Glutamatergic neuron (in vitro differentiated cells): ENCODE measurements around the gene MYH7B. TPM values are rescaled to one million over a fixed set of nuclear protein-coding genes. Genes with fewer than 3 reads are reported as not detected.

ENCODE experiments used
- DNase-seq: peaks from one replicate; pipeline ENCODE4 v3.0.0; 2022
- H3K27ac Mint-ChIP-seq: one replicate; pipeline ENCODE4 v1.8.0; 2020; ENCODE audit warnings: mild to moderate bottlenecking, mixed read lengths, inconsistent platforms; ENCODE audit not compliant: unreplicated experiment
- H3K27me3 Mint-ChIP-seq: one replicate; pipeline ENCODE4 v1.8.0; 2020; ENCODE audit warnings: mild to moderate bottlenecking, moderate library complexity, mixed read lengths, inconsistent platforms; ENCODE audit not compliant: unreplicated experiment
- H3K36me3 Mint-ChIP-seq: one replicate; pipeline ENCODE4 v1.8.0; 2020; ENCODE audit warnings: mild to moderate bottlenecking, mixed read lengths, inconsistent platforms; ENCODE audit not compliant: unreplicated experiment
- H3K4me1 Mint-ChIP-seq: one replicate; pipeline ENCODE4 v1.8.0; 2020; ENCODE audit warnings: mild to moderate bottlenecking, low read depth, mixed read lengths, inconsistent platforms; ENCODE audit not compliant: unreplicated experiment
- H3K4me3 Mint-ChIP-seq: one replicate; pipeline ENCODE4 v1.8.0; 2020; ENCODE audit warnings: mild to moderate bottlenecking, mixed read lengths, inconsistent platforms; ENCODE audit not compliant: unreplicated experiment
- H3K9me3 Mint-ChIP-seq: one replicate; pipeline ENCODE4 v1.8.0; 2020; ENCODE audit warnings: mild to moderate bottlenecking, moderate library complexity, mixed read lengths, inconsistent platforms; ENCODE audit not compliant: unreplicated experiment
- total RNA-seq: library from RNA; stranded (reverse); fragmentation: NEBNext Ultra II Directional; extraction: Animal tissue kit (Norgen Biotek cat#: 25700); gene quantifications from one replicate; pipeline ENCODE4 v1.2.1, GENCODE V29; 2021; ENCODE audit not compliant: unreplicated experiment
- TF ChIP-seq, protein P1 (sequence below): fragments of 200-600 bp; sonication (generic); IDR thresholded peaks from one replicate; pipeline ENCODE4 v1.5.0; 2021; ENCODE audit not compliant: partially characterized antibody, unreplicated experiment

Gene MYH7B
- total RNA-seq, 1 donor from 2014 or later, result 1.5 TPM

DNA sequence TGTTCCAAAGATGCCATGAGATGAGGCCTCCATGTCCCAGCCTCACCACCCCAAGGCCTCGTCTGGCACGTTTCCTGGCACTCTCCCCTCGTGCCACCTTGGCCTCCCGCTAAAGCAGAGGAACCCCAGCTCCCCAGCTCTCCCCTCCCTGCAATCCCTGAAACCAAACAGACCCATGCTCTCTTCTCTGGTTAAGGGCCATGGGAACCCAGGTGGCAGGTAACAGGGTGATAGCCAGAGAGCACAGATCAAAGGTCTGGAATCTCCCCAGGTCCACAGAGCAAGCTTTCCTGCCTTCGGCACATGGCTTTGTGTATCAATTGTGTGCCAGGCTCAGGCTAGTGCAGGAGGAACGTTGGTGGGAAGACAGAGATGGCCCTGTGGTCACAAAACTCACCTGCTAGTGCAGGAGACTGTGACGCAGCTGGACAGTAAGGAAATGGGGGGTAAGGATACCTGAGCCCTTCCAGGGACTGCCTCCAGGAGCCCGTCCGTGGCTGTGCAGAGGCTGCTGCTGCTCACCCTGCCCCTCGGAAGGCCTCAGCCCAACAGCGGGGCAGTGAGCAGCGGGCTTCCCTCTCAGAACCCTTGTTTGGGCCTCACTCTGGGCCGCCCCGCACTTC, 39.0 kb downstream of the MYH7B start:
- TF ChIP-seq, protein P1, sequence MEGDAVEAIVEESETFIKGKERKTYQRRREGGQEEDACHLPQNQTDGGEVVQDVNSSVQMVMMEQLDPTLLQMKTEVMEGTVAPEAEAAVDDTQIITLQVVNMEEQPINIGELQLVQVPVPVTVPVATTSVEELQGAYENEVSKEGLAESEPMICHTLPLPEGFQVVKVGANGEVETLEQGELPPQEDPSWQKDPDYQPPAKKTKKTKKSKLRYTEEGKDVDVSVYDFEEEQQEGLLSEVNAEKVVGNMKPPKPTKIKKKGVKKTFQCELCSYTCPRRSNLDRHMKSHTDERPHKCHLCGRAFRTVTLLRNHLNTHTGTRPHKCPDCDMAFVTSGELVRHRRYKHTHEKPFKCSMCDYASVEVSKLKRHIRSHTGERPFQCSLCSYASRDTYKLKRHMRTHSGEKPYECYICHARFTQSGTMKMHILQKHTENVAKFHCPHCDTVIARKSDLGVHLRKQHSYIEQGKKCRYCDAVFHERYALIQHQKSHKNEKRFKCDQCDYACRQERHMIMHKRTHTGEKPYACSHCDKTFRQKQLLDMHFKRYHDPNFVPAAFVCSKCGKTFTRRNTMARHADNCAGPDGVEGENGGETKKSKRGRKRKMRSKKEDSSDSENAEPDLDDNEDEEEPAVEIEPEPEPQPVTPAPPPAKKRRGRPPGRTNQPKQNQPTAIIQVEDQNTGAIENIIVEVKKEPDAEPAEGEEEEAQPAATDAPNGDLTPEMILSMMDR, result no peak
- H3K36me3 Mint-ChIP-seq, result no peaks in the 10 kb centered on the region

DNA sequence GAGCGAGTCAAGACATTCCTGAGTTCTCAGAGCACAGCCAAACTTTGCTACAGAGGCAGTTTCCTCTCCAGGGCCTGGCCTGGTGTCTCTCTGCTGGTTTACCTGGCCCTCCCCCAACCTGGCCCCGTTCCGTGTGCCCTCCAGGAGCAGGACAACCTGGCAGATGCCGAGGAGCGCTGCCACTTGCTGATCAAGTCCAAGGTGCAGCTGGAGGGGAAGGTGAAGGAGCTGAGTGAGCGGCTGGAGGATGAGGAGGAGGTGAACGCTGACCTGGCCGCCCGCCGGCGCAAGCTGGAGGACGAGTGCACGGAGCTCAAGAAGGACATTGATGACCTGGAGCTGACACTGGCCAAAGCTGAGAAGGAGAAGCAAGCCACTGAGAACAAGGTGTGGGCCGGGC, 39.5 kb downstream of the MYH7B start:
- H3K27me3 Mint-ChIP-seq, result peaks cover 3% of the 10 kb centered on the region
- peaks cover 2% of the 10 kb centered on the region for H3K4me1 Mint-ChIP-seq
- H3K4me3 Mint-ChIP-seq, result no peak overlapping the region
- peaks cover 4% of the 10 kb centered on the region for H3K9me3 Mint-ChIP-seq
- H3K36me3 Mint-ChIP-seq, result no peaks in the 10 kb centered on the region
- no peak for DNase-seq
- H3K27ac Mint-ChIP-seq, result no peak overlapping the region
- TF ChIP-seq, protein P1, result no peak

More for the DNA sequence above, 39.0 kb downstream of the MYH7B start:
- Mint-ChIP-seq H3K9me3 (peaks cover 4% of the 10 kb centered on the region), H3K27me3 (peaks cover 3% of the 10 kb centered on the region), H3K27ac (no peak overlapping the region), H3K4me3 (no peak overlapping the region), H3K4me1 (peaks cover 2% of the 10 kb centered on the region)
- no peak for DNase-seq

DNA sequence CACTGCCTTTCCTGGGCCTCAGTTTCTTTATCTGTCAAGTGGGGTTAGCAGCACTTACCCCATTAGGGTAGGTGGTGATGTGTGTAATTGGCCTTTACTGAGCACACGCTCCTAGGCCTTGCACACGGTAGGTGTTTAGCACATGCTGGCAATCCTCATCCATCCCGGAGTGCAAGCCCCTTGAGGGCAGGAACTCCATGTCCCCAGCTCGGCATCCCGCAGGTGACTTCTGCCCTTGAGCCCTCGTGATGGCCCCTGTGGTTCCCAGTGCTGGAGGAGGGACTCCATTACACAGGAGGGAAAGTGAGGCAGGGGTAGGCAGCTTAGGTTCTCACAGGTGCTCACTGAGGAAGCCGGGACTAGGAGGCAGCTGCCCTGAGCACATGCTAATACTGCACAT, 40.0 kb downstream of the MYH7B start:
- Mint-ChIP-seq H3K9me3 (peaks cover 4% of the 10 kb centered on the region), H3K36me3 (no peaks in the 10 kb centered on the region), H3K4me3 (no peak overlapping the region), H3K4me1 (peaks cover 2% of the 10 kb centered on the region), H3K27me3 (peaks cover 3% of the 10 kb centered on the region), H3K27ac (no peak overlapping the region)
- TF ChIP-seq, protein P1, result no peak
- no peak for DNase-seq

DNA sequence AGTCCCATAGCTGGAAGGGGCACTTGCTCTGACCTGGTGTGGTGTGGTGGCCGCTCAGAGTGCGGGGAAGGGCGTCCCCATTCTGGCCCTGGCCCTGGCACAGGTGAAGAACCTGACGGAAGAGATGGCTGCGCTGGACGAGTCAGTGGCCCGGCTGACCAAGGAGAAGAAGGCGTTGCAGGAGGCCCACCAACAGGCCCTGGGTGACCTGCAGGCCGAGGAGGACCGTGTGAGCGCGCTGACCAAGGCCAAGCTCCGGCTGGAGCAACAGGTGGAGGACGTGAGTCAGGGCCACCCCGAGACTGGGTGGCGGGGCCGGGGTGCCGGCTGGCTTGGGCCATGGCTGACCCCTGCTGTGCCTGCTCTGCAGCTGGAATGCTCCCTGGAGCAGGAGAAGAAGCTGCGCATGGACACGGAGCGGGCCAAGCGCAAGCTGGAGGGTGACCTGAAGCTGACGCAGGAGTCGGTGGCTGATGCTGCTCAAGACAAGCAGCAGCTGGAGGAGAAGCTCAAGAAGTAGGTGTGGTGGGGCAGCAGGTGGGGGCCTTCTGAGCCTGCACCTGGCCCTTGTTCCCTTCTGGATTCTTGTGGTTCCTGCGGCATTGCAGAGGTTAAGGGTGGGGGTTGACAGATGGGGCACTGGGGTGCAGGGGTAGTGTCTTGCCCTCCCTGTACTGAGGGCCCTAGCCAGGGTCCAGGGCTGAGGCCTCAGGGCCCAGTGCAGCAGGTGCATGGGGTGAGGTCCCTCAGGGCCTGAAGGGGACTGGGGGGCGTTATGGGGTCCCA, 40.8 kb downstream of the MYH7B start:
- peaks cover 4% of the 10 kb centered on the region for H3K9me3 Mint-ChIP-seq
- TF ChIP-seq, protein P1, result no peak
- H3K4me1 Mint-ChIP-seq, result peaks cover 2% of the 10 kb centered on the region
- DNase-seq, result no peak
- H3K36me3 Mint-ChIP-seq, result no peaks in the 10 kb centered on the region
- H3K4me3 Mint-ChIP-seq, result no peak overlapping the region
- peaks cover 3% of the 10 kb centered on the region for H3K27me3 Mint-ChIP-seq
- H3K27ac Mint-ChIP-seq, result no peak overlapping the region

DNA sequence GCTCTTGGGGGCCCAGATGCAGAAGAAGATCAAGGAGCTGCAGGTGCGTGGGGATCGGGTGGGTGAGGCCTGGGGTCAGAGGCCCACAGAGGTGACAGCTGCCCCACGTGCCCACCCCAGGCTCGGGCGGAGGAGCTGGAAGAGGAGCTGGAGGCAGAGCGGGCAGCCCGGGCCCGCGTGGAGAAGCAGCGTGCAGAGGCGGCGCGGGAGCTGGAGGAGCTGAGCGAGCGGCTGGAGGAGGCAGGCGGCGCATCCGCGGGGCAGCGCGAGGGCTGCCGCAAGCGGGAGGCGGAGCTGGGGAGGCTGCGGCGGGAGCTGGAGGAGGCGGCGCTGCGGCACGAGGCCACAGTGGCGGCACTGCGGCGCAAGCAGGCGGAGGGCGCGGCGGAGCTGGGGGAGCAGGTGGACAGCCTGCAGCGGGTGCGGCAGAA, 41.5 kb downstream of the MYH7B start:
- DNase-seq, result peak; percentile 60
- no peak overlapping the region for H3K27ac Mint-ChIP-seq
- peaks cover 7% of the 10 kb centered on the region for H3K27me3 Mint-ChIP-seq
- no peaks in the 10 kb centered on the region for H3K36me3 Mint-ChIP-seq
- peaks cover 4% of the 10 kb centered on the region for H3K9me3 Mint-ChIP-seq
- TF ChIP-seq, protein P1, result no peak
- H3K4me3 Mint-ChIP-seq, result no peak overlapping the region
- no peaks in the 10 kb centered on the region for H3K4me1 Mint-ChIP-seq
